Central memory CD8-positive, alpha-beta T cell (primary cell): ENCODE data around the gene KLHDC8B.
"Not testable (repeated sequence)": the region's sequence is repeated elsewhere in the genome, so short reads cannot be mapped to it uniquely, and the experiment has no call there.

Experiments
- ATAC-seq: fragments of 150-1000 bp; cut with Tn5 transposase; replicated peaks from 2 replicates; pipeline ENCODE4 v1.10.0; 2022; ENCODE audit warnings: mild to moderate bottlenecking, moderate FRiP score, moderate number of reproducible peaks; ENCODE audit not compliant: poor library complexity, severe bottlenecking; ENCODE audit errors: extremely low read depth
- DNase-seq, 2 donors: peaks; one replicate each; pipeline ENCODE4 v3.0.0; 2021; ENCODE audit warnings: low spot score in 2 of 2
- H3K27ac Mint-ChIP-seq: one replicate; pipeline ENCODE4 v1.8.0; 2022; ENCODE audit warnings: low read depth, mild to moderate bottlenecking, moderate library complexity, mixed read lengths
- H3K27me3 Mint-ChIP-seq: one replicate; pipeline ENCODE4 v1.8.0; 2022; ENCODE audit warnings: mixed read lengths
- H3K36me3 Mint-ChIP-seq: one replicate; pipeline ENCODE4 v1.8.0; 2022; ENCODE audit warnings: mild to moderate bottlenecking, moderate library complexity, mixed read lengths; ENCODE audit not compliant: insufficient read depth
- H3K4me1 Mint-ChIP-seq: one replicate; pipeline ENCODE4 v1.8.0; 2022; ENCODE audit warnings: mixed read lengths
- H3K4me3 Mint-ChIP-seq: one replicate; pipeline ENCODE4 v1.8.0; 2022; ENCODE audit warnings: mild to moderate bottlenecking, moderate library complexity, mixed read lengths
- H3K9me3 Mint-ChIP-seq: one replicate; pipeline ENCODE4 v1.8.0; 2022; ENCODE audit warnings: mixed read lengths

Gene KLHDC8B

GRCh38 chr3:49217108-49217507, 45.7 kb downstream of the KLHDC8B start:
- H3K4me1 Mint-ChIP-seq, H3K36me3 Mint-ChIP-seq, H3K27me3 Mint-ChIP-seq, H3K9me3 Mint-ChIP-seq, ATAC-seq, H3K27ac Mint-ChIP-seq, DNase-seq, H3K4me3 Mint-ChIP-seq: not testable (repeated sequence)

- H3K27ac Mint-ChIP-seq: no peak overlapping the region
Measured at GRCh38 chr3:49217688-49218470, 46.5 kb downstream of the KLHDC8B start.

GRCh38 chr3:49218471-49218989, 47.1 kb downstream of the KLHDC8B start:
- H3K9me3 Mint-ChIP-seq, H3K4me1 Mint-ChIP-seq, H3K27me3 Mint-ChIP-seq, H3K27ac Mint-ChIP-seq, ATAC-seq, H3K36me3 Mint-ChIP-seq, DNase-seq, H3K4me3 Mint-ChIP-seq: not testable (repeated sequence)

More at GRCh38 chr3:49217688-49218470, 46.5 kb downstream of the KLHDC8B start:
- H3K27me3 Mint-ChIP-seq: no peaks in the 10 kb centered on the region
- H3K4me3 Mint-ChIP-seq: no peak overlapping the region
- DNase-seq (no peak), ATAC-seq (no peak)
- H3K4me1 Mint-ChIP-seq: no peaks in the 10 kb centered on the region
- H3K36me3 Mint-ChIP-seq: no peaks in the 10 kb centered on the region
- no peaks in the 10 kb centered on the region for H3K9me3 Mint-ChIP-seq

- peaks cover 4% of the 10 kb centered on the region for H3K27me3 Mint-ChIP-seq
- H3K4me1 Mint-ChIP-seq: no peaks in the 10 kb centered on the region
- no peaks in the 10 kb centered on the region for H3K9me3 Mint-ChIP-seq
- H3K4me3 Mint-ChIP-seq: no peak overlapping the region
- DNase-seq (no peak), ATAC-seq (no peak)
- no peak overlapping the region for H3K27ac Mint-ChIP-seq
- no peaks in the 10 kb centered on the region for H3K36me3 Mint-ChIP-seq
Measured at GRCh38 chr3:49219132-49219531, 47.7 kb downstream of the KLHDC8B start.

- peaks cover 14% of the 10 kb centered on the region for H3K27me3 Mint-ChIP-seq
- not testable (repeated sequence) for H3K36me3 Mint-ChIP-seq, DNase-seq, ATAC-seq, H3K4me3 Mint-ChIP-seq, H3K9me3 Mint-ChIP-seq, H3K4me1 Mint-ChIP-seq, H3K27ac Mint-ChIP-seq
Measured at GRCh38 chr3:49220985-49221563, 49.7 kb downstream of the KLHDC8B start.

- no peak for DNase-seq
- no peak overlapping the region for H3K27ac Mint-ChIP-seq
- no peaks in the 10 kb centered on the region for H3K9me3 Mint-ChIP-seq
- H3K27me3 Mint-ChIP-seq: peaks cover 14% of the 10 kb centered on the region
- ATAC-seq: no peak
- H3K4me1 Mint-ChIP-seq: no peaks in the 10 kb centered on the region
- H3K4me3 Mint-ChIP-seq: no peak overlapping the region
- H3K36me3 Mint-ChIP-seq: no peaks in the 10 kb centered on the region
Measured at GRCh38 chr3:49222002-49222401, 50.6 kb downstream of the KLHDC8B start.
